ENCODE measurements around the gene GPATCH1. TPM values are rescaled to one million over a fixed set of nuclear protein-coding genes. Genes with fewer than 3 reads are reported as not detected.

GPATCH1 gene
- polyA plus RNA-seq, 1 donor from 2014 or later, result 11.5 TPM

GRCh38 chr19:33063356-33063752, 17.6 kb upstream of the GPATCH1 start:
- Histone ChIP-seq H2AFZ (ENCODE audit: low read depth, low read length) (no peak overlapping the region), H3K4me3 (ENCODE audit: low read length) (no peak overlapping the region), H3K79me2 (replicated peaks; ENCODE audit: insufficient read depth, low read length) (no peaks in the 10 kb centered on the region), H4K20me1 (ENCODE audit: insufficient read depth) (no peaks in the 10 kb centered on the region), H3K27me3 (ENCODE audit: insufficient read depth, low read depth, low read length) (peaks cover 24% of the 10 kb centered on the region), H3K9me2 (ENCODE audit: insufficient read depth, low read length) (no peaks in the 10 kb centered on the region), H3K27ac (ENCODE audit: low read length) (no peak overlapping the region), H3F3A (ENCODE audit: insufficient read depth, low read length, poor library complexity, severe bottlenecking) (no peaks in the 10 kb centered on the region), H3K9me3 (ENCODE audit: low read length) (no peaks in the 10 kb centered on the region), H3K4me2 (ENCODE audit: low read length) (no peak overlapping the region), H3K9ac (ENCODE audit: low read length) (no peak overlapping the region), H3K36me3 (ENCODE audit: insufficient read depth, low read length) (no peaks in the 10 kb centered on the region)
- TF ChIP-seq EZH2 (IDR thresholded peaks at IDR 0.05; ENCODE audit: borderline replicate concordance, insufficient read depth, low read length, poor library complexity, severe bottlenecking) (no peak), MXI1 (conservative IDR thresholded peaks at IDR 0.05; ENCODE audit: poor library complexity, severe bottlenecking) (no peak), SMC3 (conservative IDR thresholded peaks at IDR 0.05; ENCODE audit: poor library complexity) (no peak), EP300 (conservative IDR thresholded peaks at IDR 0.05; ENCODE audit: poor library complexity, severe bottlenecking) (no peak), RAD21 (conservative IDR thresholded peaks at IDR 0.05) (no peak), POLR2AphosphoS5 (IDR thresholded peaks at IDR 0.05) (no peak), CTCF (IDR thresholded peaks at IDR 0.05; ENCODE audit: poor library complexity, severe bottlenecking) (no peak), TAF1 (IDR thresholded peaks at IDR 0.05; ENCODE audit: low read depth) (no peak), REST (IDR thresholded peaks at IDR 0.05; ENCODE audit: borderline replicate concordance) (no peak)

GRCh38 chr19:33063753-33064457, 17.1 kb upstream of the GPATCH1 start:
- Histone ChIP-seq H3K9ac (ENCODE audit: low read length) (no peak overlapping the region), H2AFZ (ENCODE audit: low read depth, low read length) (no peak overlapping the region), H3K36me3 (ENCODE audit: insufficient read depth, low read length) (no peaks in the 10 kb centered on the region), H3K9me3 (ENCODE audit: low read length) (no peaks in the 10 kb centered on the region), H3K79me2 (replicated peaks; ENCODE audit: insufficient read depth, low read length) (no peaks in the 10 kb centered on the region), H3K9me2 (ENCODE audit: insufficient read depth, low read length) (no peaks in the 10 kb centered on the region), H3K27ac (ENCODE audit: low read length) (no peak overlapping the region), H3K4me2 (ENCODE audit: low read length) (no peak overlapping the region), H3K27me3 (ENCODE audit: insufficient read depth, low read depth, low read length) (peaks cover 24% of the 10 kb centered on the region), H3K4me3 (ENCODE audit: low read length) (peak overlapping the region; percentile 64), H4K20me1 (ENCODE audit: insufficient read depth) (no peaks in the 10 kb centered on the region), H3F3A (ENCODE audit: insufficient read depth, low read length, poor library complexity, severe bottlenecking) (no peaks in the 10 kb centered on the region)
- no peak for TF ChIP-seq EP300 (conservative IDR thresholded peaks at IDR 0.05; ENCODE audit: poor library complexity, severe bottlenecking)
- no peak for TF ChIP-seq POLR2AphosphoS5 (IDR thresholded peaks at IDR 0.05)
- TF ChIP-seq SMC3 (conservative IDR thresholded peaks at IDR 0.05; ENCODE audit: poor library complexity), result no peak
- no peak for TF ChIP-seq TAF1 (IDR thresholded peaks at IDR 0.05; ENCODE audit: low read depth)
- peak; percentile 30 for TF ChIP-seq CTCF (IDR thresholded peaks at IDR 0.05; ENCODE audit: poor library complexity, severe bottlenecking)
